Measurements from ENCODE around the gene BATF3.
"Not testable (repeated sequence)": the region's sequence is repeated elsewhere in the genome, so short reads cannot be mapped to it uniquely, and the experiment has no call there.

Gene BATF3

DNA sequence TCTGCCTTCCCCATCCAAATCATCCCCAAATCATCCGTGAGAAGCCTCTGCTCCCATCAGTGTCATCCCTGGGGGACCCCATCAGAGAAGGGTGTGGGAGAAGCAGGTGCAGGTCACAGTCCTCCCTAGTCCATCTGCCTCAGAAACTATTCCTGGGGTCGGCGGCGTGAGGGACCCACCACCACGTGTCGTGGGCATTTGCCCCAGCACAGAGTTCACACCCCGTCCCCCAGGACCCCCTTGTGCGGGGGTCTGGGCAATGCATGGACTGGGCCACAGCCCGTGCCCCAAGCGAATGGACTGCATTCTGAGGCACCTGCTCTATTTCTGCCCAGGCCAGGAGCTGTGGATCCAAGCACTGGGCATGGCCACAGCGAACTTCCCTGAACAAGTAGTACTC is 52.6 kb downstream of the BATF3 start:
- H3K9ac ChIP-seq (ENCODE audit: low read depth, low read length), result no peak overlapping the region
- H3K36me3 ChIP-seq (ENCODE audit: insufficient read depth, low read length), result no peaks in the 10 kb centered on the region; the same call in 1 of the 2 replicates
- no peaks in the 10 kb centered on the region for H3K9me3 ChIP-seq (ENCODE audit: control insufficient read depth, insufficient read depth, low read length)
- no peaks in the 10 kb centered on the region for H3K4me1 ChIP-seq (ENCODE audit: insufficient read depth, low read length)

GRCh38 chr1:212646588-212646987 is 53.1 kb downstream of the BATF3 start:
- Histone ChIP-seq H3K9ac (ENCODE audit: low read depth, low read length) (no peak overlapping the region), H3K36me3 (ENCODE audit: insufficient read depth, low read length) (no peaks in the 10 kb centered on the region; the same call in 1 of the 2 replicates), H3K4me1 (ENCODE audit: insufficient read depth, low read length) (no peaks in the 10 kb centered on the region), H3K9me3 (ENCODE audit: control insufficient read depth, insufficient read depth, low read length) (no peaks in the 10 kb centered on the region)

DNA sequence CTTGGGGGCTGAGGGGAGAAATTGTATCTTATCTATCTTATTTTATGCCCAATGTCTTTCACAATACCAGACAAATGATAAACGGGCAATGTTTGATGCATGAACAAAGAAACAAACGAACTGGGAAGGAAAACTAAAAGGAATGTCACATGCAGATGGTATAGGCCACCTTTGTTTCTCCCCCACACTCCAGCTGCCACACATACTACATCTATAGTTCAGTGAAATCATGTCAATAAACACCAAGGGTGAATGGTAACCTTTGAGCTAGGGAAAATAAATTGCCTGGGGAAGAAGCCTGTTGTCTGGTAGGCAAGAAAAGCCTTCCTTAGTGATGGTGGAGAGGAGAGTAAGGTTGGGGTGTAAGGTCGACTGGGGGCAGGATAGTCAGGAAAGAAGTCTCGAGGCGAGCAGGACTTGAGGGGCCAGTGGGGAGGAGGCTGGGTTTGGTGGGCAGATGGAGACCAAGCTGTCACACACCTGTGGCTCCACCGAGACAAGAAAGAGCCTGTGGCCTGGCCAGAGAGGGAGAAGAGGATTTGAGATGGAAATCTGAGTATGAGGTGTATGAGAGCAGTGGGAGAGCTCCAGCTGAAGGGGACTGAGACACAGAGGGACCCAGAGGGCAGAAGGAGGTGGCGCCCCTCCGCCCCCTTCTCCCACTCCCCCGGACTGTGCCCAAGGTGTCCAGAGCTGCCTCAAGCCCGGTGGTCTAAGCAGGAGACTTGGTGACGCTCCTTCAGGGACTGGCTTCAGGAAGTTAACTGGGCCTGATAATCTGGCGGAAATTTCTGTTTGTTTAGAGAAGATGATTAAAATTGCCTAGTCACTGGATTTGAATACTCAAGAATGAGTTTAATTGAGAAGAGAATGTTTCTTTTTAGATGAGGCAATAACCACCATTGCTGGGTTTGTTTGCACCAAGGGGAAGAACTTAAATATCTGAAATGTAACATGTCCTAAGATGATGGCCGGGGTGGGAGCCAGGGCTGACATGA is 53.8 kb downstream of the BATF3 start:
- H3K9ac ChIP-seq (ENCODE audit: low read depth, low read length), result no peak overlapping the region
- no peaks in the 10 kb centered on the region for H3K4me1 ChIP-seq (ENCODE audit: insufficient read depth, low read length)
- no peaks in the 10 kb centered on the region for H3K9me3 ChIP-seq (ENCODE audit: control insufficient read depth, insufficient read depth, low read length)
- H3K36me3 ChIP-seq (ENCODE audit: insufficient read depth, low read length), result no peaks in the 10 kb centered on the region; the same call in 1 of the 2 replicates

DNA sequence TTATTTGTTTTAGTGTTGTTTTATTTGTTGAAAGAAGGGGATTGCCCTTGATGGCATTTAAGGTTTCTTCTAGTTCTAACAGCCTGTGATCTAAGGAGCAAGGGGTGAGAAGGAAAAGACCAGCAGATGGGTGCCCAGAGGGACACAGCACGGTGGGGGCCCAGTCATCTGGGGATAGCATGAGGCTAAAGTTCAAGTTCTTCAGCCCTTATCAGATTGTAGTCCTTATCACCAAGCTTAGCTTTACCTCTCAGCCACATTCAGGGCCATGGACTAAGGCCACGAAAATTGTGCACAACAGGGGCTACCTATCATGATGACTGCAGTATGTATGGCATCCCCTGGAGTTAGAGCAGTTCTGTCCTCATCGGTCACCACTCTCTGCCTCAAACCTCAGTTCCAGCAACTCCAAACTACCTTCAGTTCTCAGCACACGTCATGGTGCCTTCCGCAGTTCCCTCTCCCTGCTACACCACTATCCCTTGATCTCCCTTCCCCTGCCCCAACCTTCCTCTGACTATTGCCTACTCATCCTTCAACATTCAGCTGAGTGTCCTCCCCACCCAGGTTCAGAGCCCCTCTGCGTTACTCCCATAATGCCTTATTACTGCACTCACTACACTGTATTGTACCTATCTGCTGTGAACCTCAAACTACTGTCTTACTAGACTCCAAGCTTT is 54.6 kb downstream of the BATF3 start:
- Histone ChIP-seq H3K9ac (ENCODE audit: low read depth, low read length) (no peak overlapping the region), H3K36me3 (ENCODE audit: insufficient read depth, low read length) (no peaks in the 10 kb centered on the region; the same call in 1 of the 2 replicates), H3K9me3 (ENCODE audit: control insufficient read depth, insufficient read depth, low read length) (no peaks in the 10 kb centered on the region; the same call in 1 of the 2 replicates), H3K4me1 (ENCODE audit: insufficient read depth, low read length) (no peaks in the 10 kb centered on the region)

DNA sequence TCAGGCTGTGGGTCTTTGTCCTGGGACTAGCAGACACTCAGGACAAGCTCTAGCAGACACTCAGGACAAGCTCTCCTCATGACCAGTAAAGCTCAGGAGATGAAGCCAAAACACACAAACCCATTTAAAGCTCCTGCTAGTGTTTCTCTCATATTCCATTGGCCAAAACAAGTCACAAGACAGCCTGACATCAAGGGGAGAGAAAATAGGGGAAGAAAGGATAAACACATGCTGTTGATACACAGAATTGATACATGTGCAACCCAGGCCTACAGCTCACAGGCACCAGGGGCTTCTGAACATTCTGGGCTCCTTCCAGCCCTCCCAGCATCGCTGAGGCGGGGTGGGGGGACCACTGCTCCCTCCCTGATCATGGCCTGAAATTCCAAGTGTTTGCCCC is 55.8 kb downstream of the BATF3 start:
- H3K4me1 ChIP-seq (ENCODE audit: insufficient read depth, low read length), result no peaks in the 10 kb centered on the region
- H3K9ac ChIP-seq (ENCODE audit: low read depth, low read length), result no peak overlapping the region
- no peaks in the 10 kb centered on the region; the same call in 1 of the 2 replicates for H3K36me3 ChIP-seq (ENCODE audit: insufficient read depth, low read length)
- H3K9me3 ChIP-seq (ENCODE audit: control insufficient read depth, insufficient read depth, low read length), result no peaks in the 10 kb centered on the region; the same call in 1 of the 2 replicates

GRCh38 chr1:212641956-212642355 is 57.7 kb downstream of the BATF3 start:
- H3K36me3 ChIP-seq (ENCODE audit: insufficient read depth, low read length), result no peaks in the 10 kb centered on the region; the same call in 1 of the 2 replicates

DNA sequence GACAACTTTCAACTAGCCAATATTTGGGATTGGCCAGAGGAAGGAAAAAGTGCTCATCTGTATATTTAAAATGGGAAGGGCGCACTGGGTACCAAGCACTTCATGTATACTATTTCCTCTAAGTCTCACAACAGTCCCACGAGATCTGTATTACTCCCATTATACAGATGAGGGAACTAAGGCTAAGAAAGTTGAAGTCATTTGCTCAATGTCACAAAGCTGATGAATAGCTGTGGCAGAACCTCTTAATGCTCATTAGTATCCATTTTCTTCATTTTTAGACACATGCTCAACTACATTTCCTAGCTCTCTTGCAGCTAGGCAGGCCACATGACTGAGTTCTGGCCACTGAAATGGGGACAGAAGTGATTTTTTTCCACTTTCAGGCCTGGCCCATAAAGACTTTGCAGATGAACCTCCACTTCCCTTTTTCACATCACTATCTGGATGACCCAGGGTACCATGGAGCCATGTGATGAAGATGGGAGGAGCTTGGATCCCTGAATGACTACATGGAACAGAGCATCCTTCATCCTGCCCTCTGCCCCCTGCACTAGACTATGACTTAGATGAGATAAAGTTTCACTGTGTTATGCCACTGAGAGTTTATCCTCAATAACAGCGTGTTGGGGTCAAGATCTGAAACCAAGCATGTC is 59.3 kb downstream of the BATF3 start:
- Histone ChIP-seq H3K9ac (ENCODE audit: low read depth, low read length) (no peak overlapping the region), H3K9me3 (ENCODE audit: control insufficient read depth, insufficient read depth, low read length) (no peaks in the 10 kb centered on the region; the same call in 1 of the 2 replicates), H3K36me3 (ENCODE audit: insufficient read depth, low read length) (no peaks in the 10 kb centered on the region; the same call in 1 of the 2 replicates), H3K4me1 (ENCODE audit: insufficient read depth, low read length) (peaks cover 15% of the 10 kb centered on the region)

More at GRCh38 chr1:212641956-212642355, 57.7 kb downstream of the BATF3 start:
- Histone ChIP-seq H3K9ac (ENCODE audit: low read depth, low read length) (no peak overlapping the region), H3K4me1 (ENCODE audit: insufficient read depth, low read length) (peaks cover 8% of the 10 kb centered on the region; the same call in 1 of the 2 replicates), H3K9me3 (ENCODE audit: control insufficient read depth, insufficient read depth, low read length) (no peaks in the 10 kb centered on the region; the same call in 1 of the 2 replicates)

- not testable (repeated sequence) for H3K9ac ChIP-seq (ENCODE audit: low read depth, low read length)
- peaks cover 20% of the 10 kb centered on the region for H3K4me1 ChIP-seq (ENCODE audit: insufficient read depth, low read length)
Measured at GRCh38 chr1:212639524-212639923, 60.1 kb downstream of the BATF3 start.

DNA sequence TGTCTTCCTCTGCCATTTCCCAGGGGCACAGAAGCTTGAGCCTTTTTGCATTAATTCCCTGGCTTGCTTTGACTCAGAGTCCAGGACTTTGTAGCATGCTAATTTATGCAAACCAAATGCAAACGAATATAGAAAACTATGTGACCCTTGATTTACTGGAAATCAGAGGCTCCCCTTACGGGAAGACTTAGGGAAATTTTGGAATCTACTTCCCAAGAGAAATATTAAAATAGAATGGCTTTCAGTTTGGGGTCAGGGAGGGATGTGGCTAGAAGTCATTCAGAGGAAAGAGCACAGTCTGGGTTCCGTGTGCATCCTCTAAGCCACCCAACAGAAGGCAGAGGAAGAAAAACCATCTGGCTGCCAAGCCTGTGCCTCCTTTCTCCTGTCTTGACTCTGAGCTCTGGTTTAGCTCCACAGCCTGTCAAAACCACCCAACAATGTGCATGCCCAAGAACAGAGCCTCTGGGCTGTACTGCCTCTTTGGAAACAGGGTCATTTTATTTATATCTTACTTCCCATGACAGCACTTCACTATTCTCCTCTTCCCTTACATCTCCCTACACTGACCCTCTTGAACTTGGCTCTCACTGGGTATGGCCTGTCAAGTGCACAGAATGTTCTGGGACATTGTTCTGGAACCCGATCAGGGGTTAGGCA is 61.0 kb downstream of the BATF3 start:
- Histone ChIP-seq H3K9me3 (ENCODE audit: control insufficient read depth, insufficient read depth, low read length) (peaks cover 9% of the 10 kb centered on the region; the same call in 1 of the 2 replicates), H3K36me3 (ENCODE audit: insufficient read depth, low read length) (no peaks in the 10 kb centered on the region), H3K4me1 (ENCODE audit: insufficient read depth, low read length) (peaks cover 20% of the 10 kb centered on the region), H3K9ac (ENCODE audit: low read depth, low read length) (no peak overlapping the region)

More at GRCh38 chr1:212639524-212639923, 60.1 kb downstream of the BATF3 start:
- H3K9me3 ChIP-seq (ENCODE audit: control insufficient read depth, insufficient read depth, low read length); H3K36me3 ChIP-seq (ENCODE audit: insufficient read depth, low read length): not testable (repeated sequence)

GRCh38 chr1:212637902-212638301 is 61.7 kb downstream of the BATF3 start:
- Histone ChIP-seq H3K4me1 (ENCODE audit: insufficient read depth, low read length) (peaks cover 20% of the 10 kb centered on the region), H3K9me3 (ENCODE audit: control insufficient read depth, insufficient read depth, low read length) (peaks cover 9% of the 10 kb centered on the region; the same call in 1 of the 2 replicates), H3K9ac (ENCODE audit: low read depth, low read length) (no peak overlapping the region), H3K36me3 (ENCODE audit: insufficient read depth, low read length) (no peaks in the 10 kb centered on the region)
